Gastroesophageal sphincter (tissue), 4 donors: ENCODE data around the gene KCNJ1. TPM values are rescaled to one million over a fixed set of nuclear protein-coding genes. Genes with fewer than 3 reads are reported as not detected.

ENCODE experiments used
- ATAC-seq: fragments of 150-250 bp; one replicate; pipeline ENCODE4 v1.9.1; 2016; ENCODE audit warnings: mild to moderate bottlenecking, moderate library complexity
- H3K27ac ChIP-seq, 4 donors: fragments of 200-600 bp; sonication (generic) in 3 of 4; 1 replicate in 3 of 4; 2 replicates in 1 of 4; pipeline ENCODE4 v1.5.1; 2016 to 2019
- H3K27me3 ChIP-seq: fragments of 200-600 bp; sonication (generic); one replicate; pipeline ENCODE4 v1.5.1; 2019
- H3K36me3 ChIP-seq, 2 donors: fragments of 200-600 bp; sonication (generic); one replicate each; pipeline ENCODE4 v1.5.1; 2019; ENCODE audit warnings: control low read depth in 1 of 2
- H3K4me1 ChIP-seq, 3 donors: fragments of 200-600 bp; sonication (generic); 1 replicate in 2 of 3; 2 replicates in 1 of 3; pipeline ENCODE4 v1.5.1; 2016 to 2019; ENCODE audit warnings: control low read depth in 2 of 3
- H3K4me3 ChIP-seq, 2 donors: fragments of 200-600 bp; sonication (generic); one replicate each; pipeline ENCODE4 v1.5.1; 2019; ENCODE audit warnings: mild to moderate bottlenecking in 1 of 2, moderate library complexity in 1 of 2
- H3K9me3 ChIP-seq, 3 donors: fragments of 200-600 bp; sonication (generic); one replicate each; pipeline ENCODE4 v1.5.1; 2017 to 2019; ENCODE audit warnings: control low read depth in 2 of 3
- CTCF ChIP-seq, 4 experiments: fragments of 200-600 bp in 2 of 4; fragments of 450-650 bp in 2 of 4; sonication (generic) in 1 of 4; IDR thresholded peaks; one replicate each; pipeline ENCODE4 v1.5.1; 2017 to 2019; ENCODE audit warnings: antibody characterized with exemption in 4 of 4, mild to moderate bottlenecking in 2 of 4, moderate library complexity in 2 of 4
- EP300 ChIP-seq: sonication (generic); formaldehyde crosslinking; IDR thresholded peaks from one replicate; pipeline ENCODE4 v1.6.1; 2017; ENCODE audit warnings: antibody characterized with exemption, mild to moderate bottlenecking
- POLR2A ChIP-seq, 2 donors: fragments of 450-650 bp; IDR thresholded peaks; one replicate each; pipeline ENCODE4 v1.6.1; 2017; ENCODE audit warnings: antibody characterized with exemption in 2 of 2, mild to moderate bottlenecking in 2 of 2, moderate library complexity in 1 of 2
- POLR2AphosphoS5 ChIP-seq: sonication (generic); formaldehyde crosslinking; IDR thresholded peaks from one replicate; pipeline ENCODE4 v1.6.1; 2017; ENCODE audit warnings: antibody characterized with exemption
- WGBS, 2 donors: methylation state at CpG; one replicate each; pipeline ENCODE4 v1.1.5; 2018; ENCODE audit warnings: low coverage in 1 of 2; 5-methylcytosine and 5-hydroxymethylcytosine counted together
- total RNA-seq, 4 donors: library from RNA; depleted of rRNA; stranded (reverse); fragments of >200 nt; gene quantifications; one replicate each; pipeline ENCODE4 v1.1.0, GENCODE V29; 2016

The KCNJ1 gene
- total RNA-seq, 4 donors from 2014 or later, result 0.27 TPM; not detected in 3

GRCh38 chr11:128831174-128832120 is 35.6 kb downstream of the KCNJ1 start:
- Histone ChIP-seq H3K27me3 (peaks cover 11% of the 10 kb centered on the region), H3K27ac (no peak overlapping the region), H3K4me1 (peaks cover 0 to 10% (median 0%) of the 10 kb centered on the region in 3 donors), H3K9me3 (no peaks in the 10 kb centered on the region), H3K36me3 (no peaks in the 10 kb centered on the region), H3K4me3 (no peak overlapping the region)
- WGBS, 2 donors, result 27 to 57% methylated on average over 6 to 14 of the region's 14 CpGs
- ATAC-seq, result peak; percentile 71
- TF ChIP-seq CTCF (IDR thresholded peaks at IDR 0.05) (peak; percentile 79 to 95 (median 88)), EP300 (no peak)

GRCh38 chr11:128830290-128831173 is 36.6 kb downstream of the KCNJ1 start:
- 83 to 94% methylated on average over 7 to 9 of the region's 11 CpGs for WGBS, 2 donors
- H3K27me3 ChIP-seq, result peaks cover 8% of the 10 kb centered on the region
- no peak overlapping the region for H3K27ac ChIP-seq
- no peaks in the 10 kb centered on the region for H3K36me3 ChIP-seq
- H3K9me3 ChIP-seq, result no peaks in the 10 kb centered on the region
- no peak for ATAC-seq
- peaks cover 0 to 10% (median 0%) of the 10 kb centered on the region in 3 donors for H3K4me1 ChIP-seq
- TF ChIP-seq POLR2AphosphoS5 (no peak), POLR2A (IDR thresholded peaks at IDR 0.05) (no peak), EP300 (no peak), CTCF (IDR thresholded peaks at IDR 0.05) (no peak)
- H3K4me3 ChIP-seq, result no peak overlapping the region

DNA sequence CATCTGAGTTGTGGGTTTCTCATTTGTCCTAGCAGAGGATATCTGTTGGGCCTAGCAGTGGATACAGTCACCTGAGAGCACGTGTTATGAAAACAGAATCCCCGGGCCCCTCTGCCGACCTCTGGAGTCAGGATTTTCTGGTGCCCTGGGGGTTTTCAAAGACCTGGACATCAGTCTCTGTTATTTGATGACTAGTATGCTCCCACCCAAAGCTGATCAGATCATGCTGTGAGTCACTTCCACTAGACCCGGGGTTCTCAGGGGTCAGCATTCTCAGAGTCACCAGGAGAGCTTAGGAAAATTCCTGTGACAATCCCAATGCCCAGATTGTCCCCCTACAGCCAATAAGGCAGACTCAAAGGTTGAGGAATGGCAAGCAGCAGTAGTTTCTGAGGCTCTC is 38.7 kb downstream of the KCNJ1 start:
- ATAC-seq, result no peak
- peaks cover 0 to 20% (median 0%) of the 10 kb centered on the region in 3 donors for H3K4me1 ChIP-seq
- H3K4me3 ChIP-seq, result no peak overlapping the region
- H3K27me3 ChIP-seq, result peaks cover 23% of the 10 kb centered on the region
- H3K9me3 ChIP-seq, result no peaks in the 10 kb centered on the region
- no peaks in the 10 kb centered on the region for H3K36me3 ChIP-seq
- no peak for TF ChIP-seq EP300
- TF ChIP-seq POLR2AphosphoS5, result no peak
- no peak for TF ChIP-seq POLR2A (IDR thresholded peaks at IDR 0.05)
- TF ChIP-seq CTCF (IDR thresholded peaks at IDR 0.05), result no peak
- no CpG with 5 or more reads among the region's 4 CpGs for WGBS, 2 donors
- no peak overlapping the region for H3K27ac ChIP-seq

GRCh38 chr11:128827191-128827893 is 39.8 kb downstream of the KCNJ1 start:
- Histone ChIP-seq H3K4me1 (peaks cover 0 to 20% (median 0%) of the 10 kb centered on the region in 3 donors), H3K36me3 (no peaks in the 10 kb centered on the region), H3K27ac (no peak overlapping the region), H3K9me3 (no peaks in the 10 kb centered on the region), H3K27me3 (peaks cover 25% of the 10 kb centered on the region), H3K4me3 (no peak overlapping the region)
- WGBS, 2 donors, result 89 to 100% methylated on average over 1 to 6 of the region's 7 CpGs
- no peak for TF ChIP-seq POLR2A (IDR thresholded peaks at IDR 0.05)
- no peak for TF ChIP-seq EP300
- no peak for TF ChIP-seq CTCF (IDR thresholded peaks at IDR 0.05)
- TF ChIP-seq POLR2AphosphoS5, result no peak
- no peak for ATAC-seq
